HG03159 (cell line): ENCODE data around the gene CCPG1.

Source experiments
- ATAC-seq: cut with Tn5 transposase; IDR thresholded peaks from one replicate; pipeline ENCODE4 v1.9.1; 2021; ENCODE audit warnings: mild to moderate bottlenecking, moderate library complexity; ENCODE audit not compliant: unreplicated experiment

The CCPG1 gene

GRCh38 chr15:55319537-55320237 is 88.5 kb downstream of the CCPG1 start:
- ATAC-seq, result peak; percentile 40

GRCh38 chr15:55318588-55319494 is 89.3 kb downstream of the CCPG1 start, which contains the start of the genes PIGB and PIGBOS1:
Gene PIGB, plus strand, starts transcription at chr15:55319222. Its CDS starts 29 bp downstream, at chr15:55319251.
Gene PIGBOS1, minus strand, starts transcription at chr15:55319123. Its CDS starts 1,331 bp downstream, at chr15:55317792.
- ATAC-seq, result peak; percentile 87
